Measurements from ENCODE around the gene ARHGAP6.

ARHGAP6 gene

DNA sequence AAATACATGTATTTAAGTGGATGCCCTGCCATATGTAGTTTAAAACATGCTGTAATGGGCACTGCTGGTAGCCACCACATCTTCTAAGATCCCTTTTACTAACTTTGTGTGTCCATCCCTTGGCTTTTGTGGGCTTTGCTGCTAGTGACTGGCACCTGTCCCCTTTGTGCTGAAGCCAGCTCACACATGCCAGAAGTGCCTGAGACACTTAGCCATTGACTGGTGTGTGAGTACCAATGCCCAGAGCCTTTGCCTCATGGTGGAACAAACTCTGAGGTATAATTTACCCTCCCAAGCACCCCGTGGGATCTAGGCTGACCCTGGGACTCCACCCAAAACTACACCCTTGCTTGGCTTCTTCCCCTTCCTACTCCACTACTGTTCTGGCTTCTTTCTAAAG lies 33.0 kb downstream of the ARHGAP6 start:
- TF ChIP-seq, protein P1, sequence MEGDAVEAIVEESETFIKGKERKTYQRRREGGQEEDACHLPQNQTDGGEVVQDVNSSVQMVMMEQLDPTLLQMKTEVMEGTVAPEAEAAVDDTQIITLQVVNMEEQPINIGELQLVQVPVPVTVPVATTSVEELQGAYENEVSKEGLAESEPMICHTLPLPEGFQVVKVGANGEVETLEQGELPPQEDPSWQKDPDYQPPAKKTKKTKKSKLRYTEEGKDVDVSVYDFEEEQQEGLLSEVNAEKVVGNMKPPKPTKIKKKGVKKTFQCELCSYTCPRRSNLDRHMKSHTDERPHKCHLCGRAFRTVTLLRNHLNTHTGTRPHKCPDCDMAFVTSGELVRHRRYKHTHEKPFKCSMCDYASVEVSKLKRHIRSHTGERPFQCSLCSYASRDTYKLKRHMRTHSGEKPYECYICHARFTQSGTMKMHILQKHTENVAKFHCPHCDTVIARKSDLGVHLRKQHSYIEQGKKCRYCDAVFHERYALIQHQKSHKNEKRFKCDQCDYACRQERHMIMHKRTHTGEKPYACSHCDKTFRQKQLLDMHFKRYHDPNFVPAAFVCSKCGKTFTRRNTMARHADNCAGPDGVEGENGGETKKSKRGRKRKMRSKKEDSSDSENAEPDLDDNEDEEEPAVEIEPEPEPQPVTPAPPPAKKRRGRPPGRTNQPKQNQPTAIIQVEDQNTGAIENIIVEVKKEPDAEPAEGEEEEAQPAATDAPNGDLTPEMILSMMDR (IDR thresholded peaks at IDR 0.05) = no peak

DNA sequence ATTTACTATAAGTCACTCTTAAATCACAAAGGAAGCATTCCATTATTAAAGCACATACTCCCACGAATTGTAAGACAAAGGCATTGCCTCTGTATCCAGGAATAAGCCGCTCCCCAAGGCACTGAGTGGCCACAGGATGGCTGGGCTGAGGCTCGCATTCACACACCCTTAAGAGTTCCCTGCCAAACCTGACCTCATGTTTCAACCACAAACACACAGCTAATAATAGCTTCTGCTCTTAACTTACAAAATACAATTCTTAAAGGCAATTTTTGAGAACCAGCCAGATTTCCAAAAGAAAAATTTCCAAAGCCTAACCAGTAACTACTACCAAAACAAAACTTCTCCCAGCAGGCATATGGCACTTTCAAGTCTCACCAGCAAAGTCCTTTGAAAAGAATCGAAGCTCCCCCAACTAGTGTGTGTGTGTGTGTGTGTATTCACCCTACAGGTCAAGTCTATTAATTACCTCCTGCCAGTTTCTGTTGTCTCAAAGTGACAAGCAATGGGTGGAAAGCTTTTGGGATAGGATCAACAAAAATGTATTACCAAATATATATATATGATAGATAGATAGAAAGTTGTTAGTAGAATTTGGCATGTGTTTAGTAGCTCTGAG lies 36.0 kb downstream of the ARHGAP6 start:
- TF ChIP-seq, protein P1 (IDR thresholded peaks at IDR 0.05) = no peak

DNA sequence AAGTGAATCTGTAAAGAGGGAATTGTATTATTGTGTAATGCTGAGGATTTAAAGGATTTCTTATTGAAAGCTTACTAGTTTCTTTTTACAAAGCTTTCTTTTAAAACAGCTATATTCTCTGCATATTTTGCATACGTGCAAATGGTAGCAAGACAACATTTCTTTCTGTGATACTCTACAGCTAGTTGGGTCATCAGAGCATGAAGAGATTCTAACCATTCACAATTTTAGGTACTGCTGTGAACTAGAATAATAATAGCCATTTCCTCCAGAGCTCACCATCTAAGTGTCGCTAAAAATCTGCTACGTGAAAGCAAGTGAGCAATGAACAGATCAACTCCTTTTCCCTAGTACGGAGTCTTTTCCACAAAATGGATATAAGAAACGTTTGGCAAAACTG lies 37.3 kb downstream of the ARHGAP6 start:
- TF ChIP-seq, protein P1 (IDR thresholded peaks at IDR 0.05) = no peak

DNA sequence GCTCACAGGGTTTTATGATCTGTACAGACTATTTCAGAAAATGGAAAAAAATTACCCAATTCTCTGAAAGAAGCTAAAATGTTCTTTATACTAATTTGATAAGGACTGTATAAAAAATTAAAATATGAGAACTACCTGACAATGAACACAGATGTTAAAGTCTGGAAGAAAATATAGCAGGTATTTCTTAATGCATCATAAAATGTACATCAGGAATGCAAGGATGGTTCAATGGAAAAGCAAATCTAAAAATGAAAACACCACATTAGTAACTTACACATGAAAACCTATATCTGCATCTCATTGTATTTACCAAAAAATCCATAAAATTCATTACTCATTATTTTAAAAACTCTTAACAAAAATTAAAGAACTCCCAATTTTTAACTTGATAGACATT lies 39.4 kb downstream of the ARHGAP6 start:
- TF ChIP-seq, protein P1 (IDR thresholded peaks at IDR 0.05) = no peak

DNA sequence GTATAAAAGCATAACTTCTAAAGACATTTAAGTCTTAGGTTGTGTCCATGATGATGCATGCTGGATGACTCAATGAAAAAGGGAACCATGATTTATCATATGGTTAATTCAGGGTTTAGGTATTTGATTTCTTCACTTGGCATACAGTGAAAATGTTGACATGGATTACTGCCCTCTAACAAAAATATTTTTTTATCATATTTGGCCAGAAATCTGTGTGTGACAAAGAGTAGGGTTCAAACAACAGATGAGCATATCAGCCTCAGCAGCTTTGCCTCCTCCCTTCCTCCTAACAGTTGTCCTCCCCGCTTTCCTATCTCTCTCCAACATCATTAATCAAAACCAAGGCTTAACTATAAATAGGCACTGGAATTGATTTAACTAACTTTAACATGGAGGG lies 46.3 kb downstream of the ARHGAP6 start:
- TF ChIP-seq, protein P1 (IDR thresholded peaks at IDR 0.05) = no peak

DNA sequence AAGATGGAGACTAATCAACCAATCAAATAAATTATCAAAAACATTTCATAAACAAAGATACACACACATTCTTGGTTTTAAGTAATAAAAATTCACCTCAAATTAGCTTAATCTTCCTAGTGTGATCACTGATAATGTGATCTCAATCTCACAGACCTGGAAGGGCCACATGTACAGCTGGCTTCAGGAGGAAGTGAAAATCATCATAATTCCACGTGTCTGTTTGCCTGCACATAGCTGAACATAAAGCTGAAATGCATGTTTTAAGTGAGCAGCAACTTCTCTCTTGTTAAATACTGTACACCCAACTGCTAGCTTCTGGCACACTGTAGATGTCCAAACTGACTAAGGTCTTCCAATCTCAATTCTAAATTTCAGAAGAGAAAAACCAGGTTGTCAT lies 53.8 kb downstream of the ARHGAP6 start:
- TF ChIP-seq, protein P1 (IDR thresholded peaks at IDR 0.05) = no peak

DNA sequence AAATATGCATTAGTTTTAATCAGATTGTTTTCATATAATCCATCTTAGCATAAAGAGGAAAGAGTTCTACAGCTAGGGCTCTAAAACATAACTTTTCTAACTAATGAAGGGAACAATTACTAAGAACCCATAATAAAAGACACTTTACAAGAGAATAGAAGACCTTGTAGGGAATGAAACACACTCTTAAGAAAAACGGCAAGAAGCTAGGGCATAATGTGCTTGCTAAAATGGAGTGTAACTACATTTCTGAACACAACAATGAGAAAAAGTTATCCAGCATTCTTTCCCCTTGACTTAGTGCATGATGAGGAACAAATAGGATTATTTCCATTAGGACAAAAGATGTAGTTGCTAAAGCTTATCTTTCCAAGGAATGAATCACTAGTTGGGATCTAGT lies 54.6 kb downstream of the ARHGAP6 start:
- TF ChIP-seq, protein P1 (IDR thresholded peaks at IDR 0.05) = no peak

DNA sequence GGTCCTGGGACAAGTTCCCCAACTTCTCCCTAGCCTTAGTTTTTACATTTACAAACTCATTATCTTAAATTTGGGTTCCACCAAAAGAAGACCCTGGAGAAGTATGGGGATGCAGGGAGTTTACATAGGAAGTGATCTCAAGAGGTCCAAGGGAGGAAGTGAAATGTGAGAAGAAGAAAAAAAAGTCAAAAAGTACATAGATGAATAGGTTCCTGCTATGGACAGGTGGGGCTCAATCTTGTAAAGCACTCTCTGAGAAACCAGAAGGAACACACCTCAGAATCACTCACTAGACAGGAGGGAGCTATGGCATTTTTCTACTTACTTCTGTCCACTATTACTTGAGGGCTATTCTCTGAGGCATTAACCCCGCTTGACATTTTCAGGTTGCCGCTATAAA lies 56.6 kb downstream of the ARHGAP6 start:
- TF ChIP-seq, protein P1 (IDR thresholded peaks at IDR 0.05) = no peak
